Chondrocyte (in vitro differentiated cells): Measurements from ENCODE around the gene SPACA1. TPM values are rescaled to one million over a fixed set of nuclear protein-coding genes. Genes with fewer than 3 reads are reported as not detected.

ENCODE experiments used
- DNase-seq: peaks from one replicate; pipeline ENCODE4 v3.0.0; 2021; ENCODE audit warnings: mixed read lengths, low spot score
- H3K27ac Mint-ChIP-seq: one replicate; pipeline ENCODE4 v1.8.0; 2021; ENCODE audit warnings: mild to moderate bottlenecking, moderate library complexity, mixed read lengths; ENCODE audit not compliant: unreplicated experiment
- H3K27me3 Mint-ChIP-seq: 2 replicates; pipeline ENCODE4 v1.8.0; 2021; ENCODE audit warnings: low read depth, mixed read lengths
- H3K36me3 Mint-ChIP-seq: 2 replicates; pipeline ENCODE4 v1.8.0; 2021; ENCODE audit warnings: low read depth, mixed read lengths
- H3K4me1 Mint-ChIP-seq: 2 replicates; pipeline ENCODE4 v1.8.0; 2021; ENCODE audit warnings: low read depth, mild to moderate bottlenecking, mixed read lengths
- H3K4me3 Mint-ChIP-seq: one replicate; pipeline ENCODE4 v1.8.0; 2021; ENCODE audit warnings: mild to moderate bottlenecking, moderate library complexity, mixed read lengths; ENCODE audit not compliant: unreplicated experiment
- H3K9me3 Mint-ChIP-seq: 2 replicates; pipeline ENCODE4 v1.8.0; 2021; ENCODE audit warnings: low read depth, mixed read lengths
- total RNA-seq: library from RNA; stranded (reverse); gene quantifications from 3 replicates; pipeline ENCODE4 v1.2.1, GENCODE V29; 2021
- TF ChIP-seq, protein P1 (sequence below): fragments of 200-600 bp; sonication (generic); IDR thresholded peaks from 2 replicates; pipeline ENCODE4 v1.5.0; 2021; ENCODE audit warnings: antibody characterized with exemption, mild to moderate bottlenecking, moderate library complexity

The SPACA1 gene
- total RNA-seq, 1 donor from 2014 or later: not detected

DNA sequence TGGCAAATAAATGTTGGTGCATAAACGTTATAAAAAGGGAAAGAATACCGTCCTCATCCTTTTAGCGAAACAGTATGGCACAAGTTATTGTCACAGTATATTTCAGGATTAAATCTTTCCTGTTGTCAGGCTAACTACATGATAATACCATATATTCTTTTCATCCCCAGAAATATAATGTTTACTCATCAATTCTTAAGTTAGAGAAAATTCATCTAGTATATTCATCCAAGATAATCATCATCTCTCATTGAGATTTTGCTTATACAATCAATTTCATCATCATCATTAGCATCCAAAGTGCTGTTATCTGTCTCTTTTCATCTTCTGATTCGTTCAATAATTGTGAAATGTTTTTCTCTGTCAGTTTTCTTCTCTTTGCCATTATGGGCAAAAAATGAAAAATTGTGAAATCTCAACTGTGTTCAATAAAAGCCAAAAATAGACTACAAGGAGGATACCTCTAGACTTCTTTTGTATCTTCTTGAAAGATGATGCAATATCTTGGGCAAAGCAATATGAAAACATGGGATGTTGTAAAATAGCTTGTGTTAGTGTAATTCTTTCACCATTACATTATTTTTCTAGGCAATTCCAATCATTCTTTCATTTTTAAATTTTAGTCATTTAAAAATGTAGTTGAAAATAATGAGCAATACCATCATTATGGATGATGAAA, 2.6 kb downstream of the SPACA1 start:
- DNase-seq: no peak
- Mint-ChIP-seq H3K27me3 (peaks cover 6% of the 10 kb centered on the region), H3K9me3 (no peaks in the 10 kb centered on the region), H3K4me3 (no peak overlapping the region), H3K27ac (no peak overlapping the region), H3K36me3 (no peaks in the 10 kb centered on the region), H3K4me1 (peaks cover 2% of the 10 kb centered on the region)
- TF ChIP-seq, protein P1, sequence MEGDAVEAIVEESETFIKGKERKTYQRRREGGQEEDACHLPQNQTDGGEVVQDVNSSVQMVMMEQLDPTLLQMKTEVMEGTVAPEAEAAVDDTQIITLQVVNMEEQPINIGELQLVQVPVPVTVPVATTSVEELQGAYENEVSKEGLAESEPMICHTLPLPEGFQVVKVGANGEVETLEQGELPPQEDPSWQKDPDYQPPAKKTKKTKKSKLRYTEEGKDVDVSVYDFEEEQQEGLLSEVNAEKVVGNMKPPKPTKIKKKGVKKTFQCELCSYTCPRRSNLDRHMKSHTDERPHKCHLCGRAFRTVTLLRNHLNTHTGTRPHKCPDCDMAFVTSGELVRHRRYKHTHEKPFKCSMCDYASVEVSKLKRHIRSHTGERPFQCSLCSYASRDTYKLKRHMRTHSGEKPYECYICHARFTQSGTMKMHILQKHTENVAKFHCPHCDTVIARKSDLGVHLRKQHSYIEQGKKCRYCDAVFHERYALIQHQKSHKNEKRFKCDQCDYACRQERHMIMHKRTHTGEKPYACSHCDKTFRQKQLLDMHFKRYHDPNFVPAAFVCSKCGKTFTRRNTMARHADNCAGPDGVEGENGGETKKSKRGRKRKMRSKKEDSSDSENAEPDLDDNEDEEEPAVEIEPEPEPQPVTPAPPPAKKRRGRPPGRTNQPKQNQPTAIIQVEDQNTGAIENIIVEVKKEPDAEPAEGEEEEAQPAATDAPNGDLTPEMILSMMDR: no peak

DNA sequence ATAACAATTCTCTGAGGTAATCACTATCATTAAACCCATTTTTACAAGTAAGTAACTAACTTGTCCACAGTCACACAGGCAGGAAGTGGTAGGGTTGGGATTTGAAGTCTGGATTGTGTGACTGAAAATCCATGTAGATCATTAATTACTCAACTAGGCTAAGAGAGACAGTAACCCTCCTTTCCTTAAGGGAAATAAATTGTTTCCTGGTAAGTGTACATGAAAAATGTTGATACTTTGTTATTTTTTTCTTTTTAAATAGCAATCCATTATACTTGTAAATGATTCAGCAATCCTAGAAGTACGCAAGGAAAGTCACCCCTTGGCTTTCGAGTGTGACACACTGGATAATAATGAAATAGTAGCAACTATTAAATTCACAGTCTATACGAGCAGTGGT, 11.6 kb downstream of the SPACA1 start:
- no peak overlapping the region for H3K4me3 Mint-ChIP-seq
- no peak overlapping the region for H3K27ac Mint-ChIP-seq
- no peaks in the 10 kb centered on the region for H3K4me1 Mint-ChIP-seq
- DNase-seq: no peak
- no peaks in the 10 kb centered on the region for H3K36me3 Mint-ChIP-seq
- TF ChIP-seq, protein P1: no peak
- no peaks in the 10 kb centered on the region for H3K9me3 Mint-ChIP-seq
- H3K27me3 Mint-ChIP-seq: peaks cover 19% of the 10 kb centered on the region

DNA sequence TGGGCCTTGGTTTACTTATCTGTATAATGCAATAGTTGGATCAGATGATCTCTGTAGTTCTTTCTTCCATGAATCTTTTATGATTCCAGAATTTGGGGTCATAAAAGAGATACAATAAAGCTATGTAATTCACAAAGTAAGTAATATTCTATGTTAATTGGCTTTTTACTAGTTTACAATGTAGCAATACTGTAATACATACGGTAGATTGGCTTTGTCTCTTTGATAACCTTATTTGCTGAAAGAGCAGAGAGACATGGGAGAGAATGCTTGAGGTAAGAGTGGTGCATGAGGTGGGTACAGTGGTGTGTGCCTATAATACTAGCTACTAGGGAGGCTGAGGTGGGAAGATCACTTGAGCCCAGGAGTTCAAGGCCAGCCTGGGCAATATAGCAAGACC, 14.7 kb downstream of the SPACA1 start:
- Mint-ChIP-seq H3K27ac (no peak overlapping the region), H3K36me3 (no peaks in the 10 kb centered on the region), H3K4me3 (no peak overlapping the region), H3K27me3 (peaks cover 16% of the 10 kb centered on the region), H3K4me1 (no peaks in the 10 kb centered on the region), H3K9me3 (no peaks in the 10 kb centered on the region)
- TF ChIP-seq, protein P1: no peak
- DNase-seq: no peak

DNA sequence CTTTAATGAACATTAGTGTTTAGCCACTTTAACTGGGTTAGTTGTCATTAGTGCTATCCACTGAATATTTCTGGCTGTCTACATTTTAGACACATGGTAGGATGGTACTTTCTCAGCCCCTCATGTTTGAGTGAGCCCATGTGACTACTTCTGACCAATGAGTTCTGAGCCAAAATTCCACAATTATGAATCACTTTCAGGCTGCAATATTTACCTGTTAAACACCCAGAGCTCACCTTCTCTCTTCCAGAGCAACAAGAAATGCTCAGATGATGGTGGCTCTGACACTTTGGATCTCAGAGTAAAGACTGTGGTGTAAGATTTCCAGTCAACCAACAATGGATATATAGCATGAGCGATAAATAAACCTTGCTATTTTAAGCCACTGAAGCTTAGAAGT, 24.8 kb downstream of the SPACA1 start:
- TF ChIP-seq, protein P1: no peak
- Mint-ChIP-seq H3K4me3 (no peak overlapping the region), H3K27ac (no peak overlapping the region), H3K36me3 (no peaks in the 10 kb centered on the region), H3K9me3 (peaks cover 12% of the 10 kb centered on the region), H3K4me1 (no peaks in the 10 kb centered on the region), H3K27me3 (peaks cover 11% of the 10 kb centered on the region)
- no peak for DNase-seq

DNA sequence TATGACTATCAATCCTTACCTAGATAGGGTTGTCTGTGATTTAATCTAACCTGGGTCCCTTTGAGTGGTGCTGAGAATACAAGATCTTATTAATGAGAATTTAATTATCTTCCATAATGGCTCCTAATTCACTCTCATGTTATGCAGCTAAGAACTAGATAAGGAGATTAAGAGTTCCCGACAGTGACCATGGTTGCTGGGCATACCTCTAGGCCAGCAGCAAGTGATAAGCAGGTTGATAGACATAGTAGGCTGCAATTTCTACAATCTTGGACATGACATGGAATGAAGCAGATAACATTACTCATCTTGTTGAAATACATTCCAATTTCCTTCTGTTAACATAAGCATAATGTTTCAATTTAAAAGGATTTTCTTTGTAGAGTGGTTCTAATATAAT, 27.1 kb downstream of the SPACA1 start:
- H3K27me3 Mint-ChIP-seq: peaks cover 11% of the 10 kb centered on the region
- peaks cover 5% of the 10 kb centered on the region for H3K9me3 Mint-ChIP-seq
- H3K27ac Mint-ChIP-seq: no peak overlapping the region
- no peaks in the 10 kb centered on the region for H3K4me1 Mint-ChIP-seq
- H3K4me3 Mint-ChIP-seq: no peak overlapping the region
- H3K36me3 Mint-ChIP-seq: no peaks in the 10 kb centered on the region
- TF ChIP-seq, protein P1: no peak
- no peak for DNase-seq
